WTC11 (cell line): ENCODE results near the gene LIX1L. TPM values are rescaled to one million over a fixed set of nuclear protein-coding genes. Genes with fewer than 3 reads are reported as not detected.

ENCODE experiments used
- ATAC-seq: fragments of 200-7000 bp; cut with Tn5 transposase; 2 replicates; pipeline ENCODE4 v1.10.0; 2021; ENCODE audit warnings: mild to moderate bottlenecking, moderate library complexity
- Bru-seq: library from RNA; stranded (reverse); fragments of 400-500 nt; gene quantifications from one replicate; lab custom pipeline; 2021; lab: Mats Ljungman, UMichigan
- CTCF ChIA-PET: fragments of 300-600 bp; sonication (Branson Sonifier 250); formaldehyde crosslinking; loops from one replicate; lab custom pipeline; 2021; ENCODE audit warnings: antibody characterized with exemption; lab: Charles Lee
- POLR2A ChIA-PET: fragments of 350-600 bp; sonication (Branson Sonifier 250); formaldehyde crosslinking; loops from one replicate; lab custom pipeline; 2021; ENCODE audit warnings: antibody characterized with exemption; lab: Charles Lee
- DNase-seq: peaks from one replicate; pipeline ENCODE4 v3.0.0; 2021; ENCODE audit warnings: low spot score
- H3K27ac Mint-ChIP-seq: 2 replicates; pipeline ENCODE4 v1.8.0; 2021; ENCODE audit warnings: mixed read lengths
- H3K27me3 Mint-ChIP-seq: 2 replicates; pipeline ENCODE4 v1.8.0; 2021; ENCODE audit warnings: low read depth, mild to moderate bottlenecking, moderate library complexity, mixed read lengths
- H3K36me3 Mint-ChIP-seq: 2 replicates; pipeline ENCODE4 v1.8.0; 2021; ENCODE audit warnings: mixed read lengths
- H3K4me1 Mint-ChIP-seq: 2 replicates; pipeline ENCODE4 v1.8.0; 2022; ENCODE audit warnings: mixed read lengths
- H3K4me3 Mint-ChIP-seq: 2 replicates; pipeline ENCODE4 v1.8.0; 2021; ENCODE audit warnings: mild to moderate bottlenecking, moderate library complexity, mixed read lengths
- H3K9me3 Mint-ChIP-seq: 2 replicates; pipeline ENCODE4 v1.8.0; 2021; ENCODE audit warnings: mixed read lengths
- CBFB ChIP-seq: sonication (generic); formaldehyde crosslinking; IDR thresholded peaks from 2 replicates; pipeline ENCODE4 v1.8.1; 2022; ENCODE audit warnings: mild to moderate bottlenecking, low read depth, missing genetic modification reagents
- E2F5 ChIP-seq: sonication (generic); formaldehyde crosslinking; IDR thresholded peaks from 2 replicates; pipeline ENCODE4 v1.8.1; 2022; ENCODE audit warnings: mild to moderate bottlenecking, moderate library complexity, missing genetic modification reagents
- NFYB ChIP-seq: sonication (generic); formaldehyde crosslinking; conservative IDR thresholded peaks from 2 replicates; pipeline ENCODE4 v1.8.0; 2022; ENCODE audit warnings: low read depth, missing genetic modification reagents
- PRDM15 ChIP-seq: sonication (generic); formaldehyde crosslinking; IDR thresholded peaks from 2 replicates; pipeline ENCODE4 v1.8.0; 2022; ENCODE audit warnings: missing genetic modification reagents
- PRRX2 ChIP-seq: fragments of 250-450 bp; sonication (Bioruptor Pico); IDR thresholded peaks from 2 replicates; pipeline ENCODE4 v1.8.0; 2021; ENCODE audit warnings: mild to moderate bottlenecking
- RELA ChIP-seq: sonication (generic); formaldehyde crosslinking; IDR thresholded peaks from 2 replicates; pipeline ENCODE4 v1.8.1; 2022; ENCODE audit warnings: missing genetic modification reagents, mild to moderate bottlenecking, borderline replicate concordance
- SP1 ChIP-seq: sonication (generic); formaldehyde crosslinking; conservative IDR thresholded peaks from 2 replicates; pipeline ENCODE4 v1.8.1; 2022; ENCODE audit warnings: missing genetic modification reagents
- ZNF317 ChIP-seq: sonication (generic); formaldehyde crosslinking; IDR thresholded peaks from 2 replicates; pipeline ENCODE4 v1.8.1; 2023; ENCODE audit warnings: low read depth, mild to moderate bottlenecking, moderate library complexity, missing genetic modification reagents, borderline replicate concordance
- ZNF425 ChIP-seq: fragments of 250-450 bp; sonication (Bioruptor Pico); conservative IDR thresholded peaks from 2 replicates; pipeline ENCODE4 v1.9.0; 2021; ENCODE audit warnings: mild to moderate bottlenecking
- ZNF512 ChIP-seq: sonication (generic); formaldehyde crosslinking; IDR thresholded peaks from 2 replicates; pipeline ENCODE4 v1.8.1; 2022; ENCODE audit warnings: missing genetic modification reagents, borderline replicate concordance
- ZNF671 ChIP-seq: fragments of 250-450 bp; sonication (Bioruptor Pico); IDR thresholded peaks from 2 replicates; pipeline ENCODE4 v1.8.0; 2021; ENCODE audit warnings: mild to moderate bottlenecking
- long read RNA-seq, 3 experiments: library from RNA in 1 of 3; library from capped mRNA in 1 of 3; library from polyadenylated mRNA in 1 of 3; unstranded in 2 of 3; stranded (forward) in 1 of 3; transcript quantifications; one replicate each; pipeline ENCODE4 v2.0.0, GENCODE V29; 2021
- total RNA-seq: library from RNA; stranded (reverse); gene quantifications from 3 replicates; pipeline ENCODE4 v1.2.3, GENCODE V29; 2021
- TF ChIP-seq, protein P1 (sequence below): fragments of 250-450 bp; sonication (Bioruptor Pico); IDR thresholded peaks from 2 replicates; pipeline ENCODE4 v1.9.0; 2021; ENCODE audit warnings: moderate library complexity, mild to moderate bottlenecking, inconsistent platforms, borderline replicate concordance
- TF ChIP-seq, protein P2 (sequence below): sonication (generic); formaldehyde crosslinking; IDR thresholded peaks from 2 replicates; pipeline ENCODE4 v1.8.0; 2023; ENCODE audit warnings: missing genetic modification reagents, mild to moderate bottlenecking, borderline replicate concordance
- TF ChIP-seq, protein P3 (sequence below): sonication (generic); formaldehyde crosslinking; IDR thresholded peaks from 2 replicates; pipeline ENCODE4 v1.8.1; 2023; ENCODE audit warnings: mild to moderate bottlenecking, missing genetic modification reagents

Gene LIX1L
- 3.0 to 3.8 TPM (median 3.8 TPM) in 3 replicates for total RNA-seq
- Bru-seq, nascent RNA, result percentile 33 among the genes with signal in this experiment
- long read RNA-seq, experiment 1, transcript LIX1L-201 (6 exons, 3,975 nt), result major isoform, 5 of 9 reads
- long read RNA-seq, experiment 1, partial matches to known transcripts, result 2 of 9 reads
- long read RNA-seq, experiment 1, other reads (novel, unspliced or antisense), result 2 of 9 reads
- long read RNA-seq, experiment 2, partial matches to known transcripts, result 0 of 5 reads
- long read RNA-seq, experiment 2, other reads (novel, unspliced or antisense), result 2 of 5 reads
- long read RNA-seq, experiment 3, result 0 reads

- ChIA-PET POLR2A (interaction anchor here (1.0 to 1.8 kb wide), 3 partner anchors 30 to 99 kb away, joined by 3 to 16 read pairs (median 11); partner anchors contain the start of genes PIAS3, RBM8A and TXNIP), CTCF (interaction anchor here (0.6 to 2.8 kb wide), 12 partner anchors 8 to 112 kb away, joined by 3 to 17 read pairs (median 8); partner anchors contain the start of genes ITGA10, NUDT17, PIAS3 and RBM8A)
- Mint-ChIP-seq H3K27me3 (peaks cover 92% of the 10 kb centered on the region), H3K9me3 (no peaks in the 10 kb centered on the region), H3K4me3 (peak within 1 kb of the TSS; percentile 70), H3K36me3 (no peaks in the 10 kb centered on the region), H3K27ac (peak within 1 kb of the TSS; percentile 14; the same call in 1 of the 2 replicates), H3K4me1 (peaks cover 31% of the 10 kb centered on the region)
- peak; percentile 86 for ATAC-seq
- DNase-seq, result peak; percentile 96
- TF ChIP-seq SP1 (CRISPR knock-in tag), result peak; percentile 54; the same call in 1 of the 2 replicates
- peak; percentile 56 for TF ChIP-seq NFYB (CRISPR knock-in tag)
- no peak for TF ChIP-seq CBFB
- no peak for TF ChIP-seq PRRX2
- no peak for TF ChIP-seq ZNF671 (CRISPR knock-in tag)
- TF ChIP-seq E2F5 (CRISPR knock-in tag), result 0 out of 2 replicates have a peak, but pooled peaks have one; percentile 31
Measured at GRCh38 chr1:145957443-145958319, at the start of gene LIX1L. Gene LIX1L (minus strand): TSS chr1:145958017. CDS start chr1:145957927, 90 bp downstream.

DNA sequence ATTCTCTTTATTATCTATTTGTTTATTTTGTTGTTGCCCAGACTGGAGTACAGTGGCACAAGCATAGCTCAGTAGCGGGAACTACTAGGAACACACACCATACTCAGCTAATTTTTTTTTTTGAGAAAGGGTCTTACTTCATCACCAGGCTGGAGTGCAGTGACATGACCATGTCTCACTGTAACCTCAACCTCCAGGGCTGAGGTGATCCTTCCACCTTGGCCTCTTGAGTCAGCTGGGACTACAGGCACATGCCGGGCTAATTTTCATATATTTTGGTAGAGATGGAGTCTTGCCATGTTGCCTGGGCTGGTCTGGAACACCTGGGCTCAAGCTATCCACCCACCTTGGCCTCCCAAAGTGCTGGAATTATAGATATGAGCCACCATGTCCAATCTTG, 43.9 kb upstream of the LIX1L start:
- no peak overlapping the region for H3K27ac Mint-ChIP-seq
- peaks cover 29% of the 10 kb centered on the region for H3K4me1 Mint-ChIP-seq
- DNase-seq (no peak), ATAC-seq (no peak)
- CTCF ChIA-PET, result interaction anchor here (1.2 kb wide), 1 partner anchor 25 kb away, joined by 3 read pairs; no protein-coding TSS in a partner anchor
- H3K9me3 Mint-ChIP-seq, result no peaks in the 10 kb centered on the region
- no peak overlapping the region for H3K4me3 Mint-ChIP-seq
- no peaks in the 10 kb centered on the region for H3K27me3 Mint-ChIP-seq
- no peaks in the 10 kb centered on the region for H3K36me3 Mint-ChIP-seq
- POLR2A ChIA-PET, result interaction anchor here (0.6 kb wide), 1 partner anchor 36 kb away, joined by 7 read pairs; no protein-coding TSS in a partner anchor
- TF ChIP-seq ZNF512 (no peak), ZNF425 (no peak), PRDM15 (CRISPR knock-in tag) (no peak), RELA (CRISPR knock-in tag) (no peak), ZNF317 (no peak), PRRX2 (no peak)
- TF ChIP-seq, protein P1, sequence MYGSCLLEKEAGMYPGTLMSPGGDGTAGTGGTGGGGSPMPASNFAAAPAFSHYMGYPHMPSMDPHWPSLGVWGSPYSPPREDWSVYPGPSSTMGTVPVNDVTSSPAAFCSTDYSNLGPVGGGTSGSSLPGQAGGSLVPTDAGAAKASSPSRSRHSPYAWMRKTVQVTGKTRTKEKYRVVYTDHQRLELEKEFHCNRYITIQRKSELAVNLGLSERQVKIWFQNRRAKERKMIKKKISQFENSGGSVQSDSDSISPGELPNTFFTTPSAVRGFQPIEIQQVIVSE (CRISPR knock-in tag), result no peak
- TF ChIP-seq, protein P2, sequence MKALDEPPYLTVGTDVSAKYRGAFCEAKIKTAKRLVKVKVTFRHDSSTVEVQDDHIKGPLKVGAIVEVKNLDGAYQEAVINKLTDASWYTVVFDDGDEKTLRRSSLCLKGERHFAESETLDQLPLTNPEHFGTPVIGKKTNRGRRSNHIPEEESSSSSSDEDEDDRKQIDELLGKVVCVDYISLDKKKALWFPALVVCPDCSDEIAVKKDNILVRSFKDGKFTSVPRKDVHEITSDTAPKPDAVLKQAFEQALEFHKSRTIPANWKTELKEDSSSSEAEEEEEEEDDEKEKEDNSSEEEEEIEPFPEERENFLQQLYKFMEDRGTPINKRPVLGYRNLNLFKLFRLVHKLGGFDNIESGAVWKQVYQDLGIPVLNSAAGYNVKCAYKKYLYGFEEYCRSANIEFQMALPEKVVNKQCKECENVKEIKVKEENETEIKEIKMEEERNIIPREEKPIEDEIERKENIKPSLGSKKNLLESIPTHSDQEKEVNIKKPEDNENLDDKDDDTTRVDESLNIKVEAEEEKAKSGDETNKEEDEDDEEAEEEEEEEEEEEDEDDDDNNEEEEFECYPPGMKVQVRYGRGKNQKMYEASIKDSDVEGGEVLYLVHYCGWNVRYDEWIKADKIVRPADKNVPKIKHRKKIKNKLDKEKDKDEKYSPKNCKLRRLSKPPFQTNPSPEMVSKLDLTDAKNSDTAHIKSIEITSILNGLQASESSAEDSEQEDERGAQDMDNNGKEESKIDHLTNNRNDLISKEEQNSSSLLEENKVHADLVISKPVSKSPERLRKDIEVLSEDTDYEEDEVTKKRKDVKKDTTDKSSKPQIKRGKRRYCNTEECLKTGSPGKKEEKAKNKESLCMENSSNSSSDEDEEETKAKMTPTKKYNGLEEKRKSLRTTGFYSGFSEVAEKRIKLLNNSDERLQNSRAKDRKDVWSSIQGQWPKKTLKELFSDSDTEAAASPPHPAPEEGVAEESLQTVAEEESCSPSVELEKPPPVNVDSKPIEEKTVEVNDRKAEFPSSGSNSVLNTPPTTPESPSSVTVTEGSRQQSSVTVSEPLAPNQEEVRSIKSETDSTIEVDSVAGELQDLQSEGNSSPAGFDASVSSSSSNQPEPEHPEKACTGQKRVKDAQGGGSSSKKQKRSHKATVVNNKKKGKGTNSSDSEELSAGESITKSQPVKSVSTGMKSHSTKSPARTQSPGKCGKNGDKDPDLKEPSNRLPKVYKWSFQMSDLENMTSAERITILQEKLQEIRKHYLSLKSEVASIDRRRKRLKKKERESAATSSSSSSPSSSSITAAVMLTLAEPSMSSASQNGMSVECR (CRISPR knock-in tag), result no peak
- TF ChIP-seq, protein P3, sequence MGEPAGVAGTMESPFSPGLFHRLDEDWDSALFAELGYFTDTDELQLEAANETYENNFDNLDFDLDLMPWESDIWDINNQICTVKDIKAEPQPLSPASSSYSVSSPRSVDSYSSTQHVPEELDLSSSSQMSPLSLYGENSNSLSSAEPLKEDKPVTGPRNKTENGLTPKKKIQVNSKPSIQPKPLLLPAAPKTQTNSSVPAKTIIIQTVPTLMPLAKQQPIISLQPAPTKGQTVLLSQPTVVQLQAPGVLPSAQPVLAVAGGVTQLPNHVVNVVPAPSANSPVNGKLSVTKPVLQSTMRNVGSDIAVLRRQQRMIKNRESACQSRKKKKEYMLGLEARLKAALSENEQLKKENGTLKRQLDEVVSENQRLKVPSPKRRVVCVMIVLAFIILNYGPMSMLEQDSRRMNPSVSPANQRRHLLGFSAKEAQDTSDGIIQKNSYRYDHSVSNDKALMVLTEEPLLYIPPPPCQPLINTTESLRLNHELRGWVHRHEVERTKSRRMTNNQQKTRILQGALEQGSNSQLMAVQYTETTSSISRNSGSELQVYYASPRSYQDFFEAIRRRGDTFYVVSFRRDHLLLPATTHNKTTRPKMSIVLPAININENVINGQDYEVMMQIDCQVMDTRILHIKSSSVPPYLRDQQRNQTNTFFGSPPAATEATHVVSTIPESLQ, result no peak
